SKM-1 (cell line): Measurements from ENCODE around the gene DDO.
"Not testable (repeated sequence)": the region's sequence is repeated elsewhere in the genome, so short reads cannot be mapped to it uniquely, and the experiment has no call there.

Experiments
- DNase-seq: peaks from one replicate; lab custom pipeline; 2025; ENCODE audit not compliant: unreplicated experiment; lab: John Stamatoyannopoulos, UW

Gene DDO, protein sequence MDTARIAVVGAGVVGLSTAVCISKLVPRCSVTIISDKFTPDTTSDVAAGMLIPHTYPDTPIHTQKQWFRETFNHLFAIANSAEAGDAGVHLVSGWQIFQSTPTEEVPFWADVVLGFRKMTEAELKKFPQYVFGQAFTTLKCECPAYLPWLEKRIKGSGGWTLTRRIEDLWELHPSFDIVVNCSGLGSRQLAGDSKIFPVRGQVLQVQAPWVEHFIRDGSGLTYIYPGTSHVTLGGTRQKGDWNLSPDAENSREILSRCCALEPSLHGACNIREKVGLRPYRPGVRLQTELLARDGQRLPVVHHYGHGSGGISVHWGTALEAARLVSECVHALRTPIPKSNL

GRCh38 chr6:110415086-110415916 is at the start of gene DDO:
DDO (minus strand) TSS chr6:110415575; CDS start chr6:110413462, 2,113 bp downstream.
- no peak for DNase-seq

- no peak for DNase-seq
These were observed 47.6 kb upstream of the DDO start for GRCh38 chr6:110462884-110463481.

GRCh38 chr6:110461376-110461775 is 46.0 kb upstream of the DDO start:
- no peak for DNase-seq

GRCh38 chr6:110459137-110459536 is 43.8 kb upstream of the DDO start:
- DNase-seq = no peak

- DNase-seq = no peak
These were observed 43.1 kb upstream of the DDO start for GRCh38 chr6:110458476-110458875.

DNA sequence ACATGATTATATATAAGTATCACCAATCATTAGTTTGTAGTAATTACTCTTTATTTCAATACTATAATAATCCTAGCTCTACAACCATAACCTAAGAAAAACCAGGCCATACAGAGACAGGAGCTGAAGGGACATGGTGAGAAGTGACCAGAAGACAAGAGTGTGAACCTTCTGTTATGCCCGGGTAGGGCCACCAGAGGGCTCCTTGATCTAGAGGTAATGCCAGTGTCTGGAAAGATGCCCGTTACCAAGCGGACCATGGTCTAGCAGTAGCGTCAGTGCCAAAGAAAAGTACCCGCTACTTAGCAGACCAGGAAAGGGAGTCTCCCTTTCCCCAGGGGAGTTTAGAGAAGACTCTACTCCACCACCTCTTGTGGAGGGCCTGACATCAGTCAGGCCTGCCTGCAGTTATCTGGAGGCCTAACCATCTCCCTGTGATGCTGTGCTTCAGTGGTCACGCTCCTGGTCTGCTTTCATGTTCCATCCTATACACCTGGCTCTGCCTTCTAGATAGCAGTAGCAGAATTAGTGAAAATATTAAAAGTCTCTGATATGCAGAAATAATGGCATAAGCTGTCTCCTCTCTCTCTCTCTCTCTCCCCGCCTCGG is 42.3 kb upstream of the DDO start:
- DNase-seq = not testable (repeated sequence)

DNA sequence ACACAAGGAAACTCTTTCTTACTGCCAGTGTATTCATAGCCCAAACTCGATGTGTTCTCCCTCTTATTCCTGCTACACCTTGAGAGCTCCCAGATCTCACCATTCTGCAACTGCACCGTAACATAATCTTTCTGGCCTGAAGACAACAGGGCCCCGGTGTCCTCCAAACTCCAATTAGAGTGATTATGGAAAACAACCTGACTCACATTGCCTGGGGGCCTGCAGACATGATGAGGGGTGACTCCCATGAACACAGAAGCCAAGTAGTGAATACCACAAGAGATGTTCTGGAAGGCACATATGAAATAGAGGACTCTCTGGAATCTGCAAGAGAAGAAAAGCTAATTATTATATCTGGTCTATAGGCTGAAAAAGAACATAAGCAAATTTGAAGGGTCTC is 41.3 kb upstream of the DDO start:
- no peak for DNase-seq

DNA sequence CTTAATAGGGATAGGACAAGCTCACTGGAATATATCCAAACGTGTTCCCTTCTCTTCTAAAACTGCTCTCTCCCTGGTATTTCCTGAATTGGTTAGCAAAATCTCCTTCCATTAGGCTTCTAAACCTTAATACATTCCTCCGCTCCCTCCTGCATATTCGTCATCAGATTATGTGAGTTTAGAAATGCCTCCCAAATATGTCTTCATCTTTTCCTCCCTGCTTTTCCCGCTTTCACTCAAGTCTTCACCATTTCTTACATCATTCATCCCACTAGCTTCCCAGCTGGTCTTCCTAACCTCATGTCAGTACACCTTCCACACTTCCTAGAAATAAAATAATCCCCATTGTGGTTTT is 34.1 kb upstream of the DDO start:
- DNase-seq = no peak

GRCh38 chr6:110448846-110449540 is 33.6 kb upstream of the DDO start:
- DNase-seq = peak; percentile 89

DNA sequence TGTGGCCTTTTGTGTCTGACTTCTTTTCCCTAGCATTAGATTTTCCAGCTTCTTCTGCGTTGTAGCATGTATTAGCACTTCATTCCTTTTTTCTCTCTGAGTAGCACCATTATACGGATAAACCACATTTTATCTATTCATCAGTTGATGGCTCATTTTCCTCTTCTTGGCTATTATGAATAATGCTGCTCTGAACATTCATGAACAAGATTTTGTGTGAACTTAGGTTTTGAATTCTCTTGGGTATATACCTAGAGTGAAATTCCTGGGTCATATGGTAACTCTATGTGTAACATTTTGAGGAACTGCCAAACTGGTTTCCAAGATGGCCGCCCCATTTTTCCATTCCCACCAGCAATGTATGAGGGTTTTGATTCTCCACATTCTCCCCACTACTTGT is 32.4 kb upstream of the DDO start:
- DNase-seq = no peak

GRCh38 chr6:110446405-110446804 is 31.0 kb upstream of the DDO start:
- no peak for DNase-seq

DNA sequence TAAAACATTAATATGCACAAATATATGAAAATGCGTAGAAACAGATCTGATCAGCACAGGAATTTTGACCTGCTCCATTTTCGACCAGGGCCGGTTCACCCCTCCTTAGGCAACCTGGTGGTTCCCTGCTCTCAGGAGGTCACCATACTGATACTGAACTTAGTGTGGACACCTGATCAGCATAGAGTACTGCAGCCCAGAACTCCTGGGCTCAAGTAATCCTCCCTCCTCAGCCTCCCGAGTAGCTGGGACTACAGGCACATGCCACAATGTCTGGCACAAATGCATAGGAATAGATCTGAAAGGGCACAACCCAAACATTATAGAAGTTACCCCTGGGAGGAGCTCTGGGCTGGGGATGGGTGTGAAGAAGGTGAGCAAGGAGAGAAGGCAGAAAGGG is 24.7 kb upstream of the DDO start:
- DNase-seq = no peak

DNA sequence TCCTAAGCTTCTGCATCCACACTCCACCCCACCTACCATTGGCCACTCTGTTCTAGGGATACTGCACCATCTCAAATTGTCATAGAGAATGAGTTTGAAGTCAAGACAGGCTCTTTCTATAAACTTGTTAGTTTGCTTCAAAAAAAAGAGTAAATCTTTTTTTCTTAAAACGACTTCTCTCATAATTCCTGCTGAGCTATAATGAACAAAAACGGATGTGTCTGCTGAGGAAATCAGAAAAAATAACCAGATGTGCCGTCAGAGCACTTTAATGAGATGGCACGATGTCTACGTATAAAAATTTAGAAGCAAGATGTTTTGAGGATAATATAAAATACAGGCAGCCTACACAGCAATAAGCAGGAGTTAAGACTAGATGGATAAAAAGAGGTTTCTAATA is 24.0 kb upstream of the DDO start:
- no peak for DNase-seq

- DNase-seq = no peak
These were observed 19.7 kb upstream of the DDO start for GRCh38 chr6:110434961-110435602.

DNA sequence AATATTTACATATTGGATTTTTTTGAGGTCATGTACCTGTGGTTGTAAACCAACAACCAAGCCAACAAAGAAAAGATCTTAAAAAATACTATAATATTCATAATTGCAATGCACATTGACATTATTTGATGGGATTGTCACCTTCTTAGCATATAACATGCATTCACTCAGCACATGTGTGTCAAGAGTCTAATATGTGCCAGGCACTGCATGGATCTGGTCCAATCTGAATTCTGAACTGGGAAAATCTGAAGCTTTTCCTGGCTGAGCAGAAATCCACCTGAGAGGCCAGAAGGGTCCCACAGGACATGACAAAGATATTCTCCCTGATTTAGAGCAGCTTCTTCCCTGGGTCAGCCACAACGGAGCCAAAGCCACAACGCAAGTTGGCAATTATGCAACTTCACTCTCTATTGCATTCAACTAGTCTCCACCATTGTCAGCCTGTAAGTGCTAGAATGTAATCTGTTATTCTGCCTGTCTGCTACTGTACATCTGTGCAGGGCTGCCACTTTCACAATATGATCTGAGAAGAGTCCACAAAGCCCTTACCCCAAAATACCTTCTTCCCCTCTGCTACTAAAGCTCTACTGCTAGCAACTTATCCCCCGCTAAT is 17.0 kb upstream of the DDO start:
- peak; percentile 54 for DNase-seq

- no peak for DNase-seq
These were observed 15.4 kb upstream of the DDO start for GRCh38 chr6:110430741-110431140.

DNA sequence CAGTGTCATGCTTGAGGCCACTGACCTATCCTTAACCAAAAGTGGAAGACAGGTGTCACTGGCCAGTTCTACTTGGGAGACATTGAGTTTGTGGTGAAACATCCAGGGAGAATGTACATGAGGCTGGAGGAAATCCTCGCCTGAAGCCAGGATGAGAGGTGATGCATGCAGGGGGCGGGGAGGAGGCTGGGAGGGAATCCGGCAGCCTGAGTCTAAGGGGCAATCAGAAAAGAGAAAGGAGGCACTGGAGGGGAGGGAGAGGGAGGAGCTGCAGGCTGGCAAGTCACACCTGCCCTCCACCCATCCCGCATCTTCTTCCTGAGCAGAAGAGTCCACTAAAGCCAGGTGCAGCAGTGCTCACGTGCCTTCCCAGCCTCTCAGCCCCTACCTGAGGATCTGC is 14.9 kb upstream of the DDO start:
- DNase-seq = no peak

- no peak for DNase-seq
These were observed 12.8 kb upstream of the DDO start for GRCh38 chr6:110428153-110428552.

DNA sequence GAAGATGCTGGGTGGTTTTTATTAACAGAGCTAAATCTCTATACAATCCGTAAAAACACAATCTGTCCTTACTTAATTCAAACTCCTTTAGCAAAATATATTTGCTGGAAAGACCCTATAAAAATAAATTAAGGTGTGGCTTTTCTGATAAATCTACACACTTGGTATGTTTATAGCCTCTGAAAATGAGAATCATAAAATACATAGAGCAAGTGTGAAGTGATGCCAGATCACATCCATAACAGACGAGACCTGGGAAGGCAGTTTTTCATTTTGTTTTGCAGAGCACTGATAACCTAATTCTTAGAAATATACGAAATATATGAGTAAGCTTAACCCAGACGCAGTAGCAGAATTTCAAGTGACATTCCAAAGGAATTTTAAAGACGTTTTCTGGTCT is 10.4 kb upstream of the DDO start:
- DNase-seq = no peak

- no peak for DNase-seq
These were observed 7.1 kb upstream of the DDO start for GRCh38 chr6:110422444-110422822.
